Measurements from ENCODE around the gene RPS6KA2.
"Not testable (repeated sequence)": the region's sequence is repeated elsewhere in the genome, so short reads cannot be mapped to it uniquely, and the experiment has no call there.

The RPS6KA2 gene

DNA sequence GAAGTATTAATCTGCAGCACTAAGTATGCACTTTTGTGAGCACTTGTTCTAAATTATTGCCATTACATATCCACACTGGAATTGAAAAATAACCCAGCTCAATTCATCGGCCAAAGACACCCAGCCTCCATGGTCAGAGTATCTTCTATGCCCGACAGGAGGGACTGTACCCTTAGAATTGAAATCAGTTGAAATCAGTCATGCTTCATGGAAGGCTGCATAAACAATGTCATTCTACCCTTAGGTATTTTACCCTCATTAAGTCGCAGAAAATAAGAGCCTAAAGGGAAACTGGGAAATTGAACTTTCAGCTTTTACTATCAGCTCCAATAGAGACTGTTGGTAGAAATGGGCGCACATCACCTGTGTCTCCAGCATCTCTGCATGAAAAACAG is 37.7 kb downstream of the RPS6KA2 start:
- no peak for DNase-seq

- no peak for DNase-seq
Observed at GRCh38 chr6:166588691-166589336, 38.2 kb downstream of the RPS6KA2 start.

DNA sequence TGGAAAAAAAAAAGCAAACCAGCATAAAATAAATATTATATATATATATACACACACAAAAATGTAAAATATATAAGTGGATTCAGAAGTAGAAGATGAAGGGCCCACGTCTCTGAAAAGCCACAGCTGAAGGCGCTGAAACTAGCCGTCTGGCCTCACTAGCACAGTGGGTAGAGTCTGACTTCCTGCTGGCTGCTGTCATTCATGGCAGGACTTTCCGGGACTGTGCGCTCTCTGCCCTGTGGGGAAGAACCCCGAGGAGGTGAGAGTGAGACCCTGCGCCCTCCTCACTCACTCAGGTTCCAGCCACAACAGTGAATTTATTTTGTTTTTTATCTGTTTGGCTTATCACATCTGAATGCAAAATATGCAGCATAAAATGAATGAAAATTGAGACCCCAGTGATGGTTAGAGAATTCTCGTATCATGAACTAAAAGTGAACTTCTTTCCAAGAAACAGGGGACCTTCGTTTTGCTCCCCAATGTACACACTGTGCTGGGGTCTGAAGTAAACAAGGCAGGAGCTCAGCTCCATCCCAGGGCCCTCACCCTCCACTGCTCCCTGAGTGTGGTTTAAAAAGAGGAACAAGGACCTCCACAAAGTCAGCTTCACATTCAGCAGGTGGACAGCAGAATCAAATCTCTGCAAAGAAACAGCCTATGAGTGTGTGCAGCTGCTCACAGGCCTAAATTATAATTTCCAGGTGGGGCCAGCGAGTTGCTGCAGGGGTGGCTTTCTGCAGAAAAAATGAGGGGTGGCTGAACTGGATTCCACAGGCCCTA is 39.2 kb downstream of the RPS6KA2 start:
- DNase-seq, result no peak

DNA sequence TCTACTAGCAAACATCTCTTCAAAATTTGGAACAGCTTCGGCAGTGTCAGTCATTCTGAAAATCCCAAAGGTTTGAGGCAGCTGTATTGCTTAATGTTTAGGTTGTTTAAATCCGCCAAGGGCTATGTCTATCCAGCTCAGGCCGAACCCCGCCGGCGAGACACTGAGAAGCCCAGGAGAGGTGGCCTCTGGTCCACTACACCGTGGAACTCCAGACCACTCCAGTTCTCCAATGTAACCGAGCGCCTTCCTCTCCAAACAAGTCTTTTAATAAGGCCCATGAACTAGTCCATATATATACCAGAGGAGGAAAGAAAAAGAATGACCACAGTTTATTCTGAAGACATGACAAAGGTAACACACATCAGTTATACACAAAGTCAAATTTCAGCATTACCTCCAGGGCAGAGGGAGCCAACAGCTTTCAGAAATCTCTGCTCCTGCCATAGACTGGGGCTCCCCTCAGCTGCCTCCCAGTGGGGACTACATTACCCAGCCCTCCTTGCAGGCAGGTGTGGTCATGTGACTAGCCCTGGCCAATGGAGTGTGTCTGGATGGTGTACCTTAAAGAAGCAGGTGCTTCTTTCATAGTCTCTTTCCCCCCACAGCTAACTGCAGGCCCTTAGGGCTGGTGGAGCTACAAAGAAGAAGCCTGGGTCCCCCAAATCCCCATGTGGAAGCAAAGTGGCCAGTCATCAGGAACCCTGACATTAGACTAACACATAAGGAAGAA is 40.5 kb downstream of the RPS6KA2 start, which contains the start of gene RAMACL:
RAMACL (minus strand) TSS at position 255 of the 733 bp plus-strand sequence; CDS start at position 54, 201 bp downstream.
- peak in 1 of 2 experiments; percentile 19 for DNase-seq

DNA sequence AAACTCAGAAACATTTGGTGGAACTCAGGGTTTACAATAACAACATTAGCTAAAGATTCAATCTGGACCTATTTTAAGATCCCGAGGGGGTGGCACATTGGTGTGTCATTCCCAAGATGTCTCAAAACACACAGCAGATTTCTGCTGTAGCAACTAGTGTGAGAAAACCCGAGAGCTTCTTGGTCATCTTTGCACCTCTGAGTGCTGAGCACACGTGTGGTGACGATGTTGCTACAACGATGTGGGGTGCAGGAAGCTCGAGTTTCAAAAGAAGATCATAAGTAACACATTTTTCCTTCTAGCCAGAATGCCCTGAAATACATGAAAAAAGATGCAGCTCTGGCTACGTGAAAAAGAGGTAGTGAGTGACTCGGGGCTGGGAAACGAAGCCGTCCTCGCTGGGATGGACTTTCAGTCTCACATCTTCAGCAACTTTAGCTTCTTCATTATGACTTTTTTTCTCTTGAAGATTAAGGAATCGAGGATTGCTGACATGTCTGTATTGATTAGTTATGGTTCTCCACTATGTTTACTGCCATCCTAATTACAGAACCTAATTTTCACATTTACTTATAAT is 42.1 kb downstream of the RPS6KA2 start:
- no peak for DNase-seq

DNA sequence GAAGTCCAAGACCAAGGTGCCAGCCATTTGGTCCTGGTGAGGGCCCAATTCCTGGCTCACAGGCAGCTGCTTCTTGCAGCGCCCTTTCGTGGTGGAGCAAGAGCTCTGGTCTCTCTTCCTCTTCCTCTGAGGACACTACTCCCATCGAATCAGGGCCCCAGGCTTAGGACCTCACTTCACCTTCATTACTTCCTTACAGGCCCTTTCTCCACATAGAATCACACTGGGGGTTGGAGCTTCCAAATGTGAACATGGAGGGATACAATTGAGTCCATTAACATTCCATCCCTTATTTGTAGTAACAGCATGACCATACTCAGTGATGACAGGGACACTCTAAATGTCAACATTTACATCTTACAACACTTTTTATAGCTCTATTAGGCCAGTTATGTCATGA is 42.9 kb downstream of the RPS6KA2 start:
- no peak for DNase-seq

DNA sequence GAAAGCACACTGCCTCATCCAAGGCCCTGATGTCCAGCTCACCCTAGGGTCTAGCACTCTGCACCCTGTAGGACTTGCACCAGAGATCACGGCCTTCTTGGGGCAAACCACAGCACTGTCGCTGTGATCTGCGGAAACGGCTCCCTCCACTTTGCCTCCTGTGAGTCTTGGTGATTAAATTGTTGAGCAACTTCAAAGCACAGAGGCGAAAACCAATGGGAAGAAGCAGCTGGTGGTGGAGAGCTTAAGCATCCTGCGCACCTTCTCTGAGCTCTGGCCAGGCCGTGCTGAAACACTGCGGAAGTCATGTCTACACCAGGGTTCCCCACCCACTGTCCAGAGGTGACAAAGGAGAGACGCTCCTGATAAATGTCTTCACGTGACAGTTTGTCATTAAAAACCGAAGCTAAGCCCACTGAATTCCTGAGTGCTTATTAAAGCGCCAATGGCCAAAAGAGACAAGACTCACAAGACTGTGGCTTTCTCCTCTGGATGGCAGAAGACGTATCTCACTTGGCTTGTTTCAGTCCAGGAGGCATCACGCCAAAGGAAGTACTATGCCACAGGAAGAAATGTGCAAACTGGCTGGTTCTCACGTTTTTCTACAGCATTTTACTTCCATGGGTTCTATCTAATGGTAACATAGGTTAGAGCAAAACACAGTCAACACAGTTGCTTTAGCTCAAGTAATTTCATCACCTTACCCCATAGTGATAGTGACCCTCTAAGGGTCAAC is 43.7 kb downstream of the RPS6KA2 start:
- no peak for DNase-seq

DNA sequence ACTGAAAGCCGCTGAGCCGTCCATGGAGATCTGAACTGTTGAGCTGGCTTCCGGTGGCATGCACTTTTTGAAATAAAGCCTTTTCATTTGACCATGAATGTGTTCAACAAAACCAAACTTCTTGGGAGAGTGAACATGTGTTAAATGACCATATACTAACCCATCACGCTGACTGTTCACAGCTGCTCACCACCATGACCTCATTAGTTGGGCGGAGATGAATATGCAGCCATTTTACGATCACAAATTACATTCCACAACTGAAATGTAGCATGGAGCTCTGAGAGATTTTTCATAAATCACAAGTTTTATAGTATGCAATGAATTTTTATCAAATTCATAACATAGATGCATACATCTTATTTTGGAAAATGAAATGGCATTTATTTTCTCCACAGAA is 44.8 kb downstream of the RPS6KA2 start:
- DNase-seq, result no peak

GRCh38 chr6:166581801-166582200 is 45.2 kb downstream of the RPS6KA2 start:
- DNase-seq, result not testable (repeated sequence)

DNA sequence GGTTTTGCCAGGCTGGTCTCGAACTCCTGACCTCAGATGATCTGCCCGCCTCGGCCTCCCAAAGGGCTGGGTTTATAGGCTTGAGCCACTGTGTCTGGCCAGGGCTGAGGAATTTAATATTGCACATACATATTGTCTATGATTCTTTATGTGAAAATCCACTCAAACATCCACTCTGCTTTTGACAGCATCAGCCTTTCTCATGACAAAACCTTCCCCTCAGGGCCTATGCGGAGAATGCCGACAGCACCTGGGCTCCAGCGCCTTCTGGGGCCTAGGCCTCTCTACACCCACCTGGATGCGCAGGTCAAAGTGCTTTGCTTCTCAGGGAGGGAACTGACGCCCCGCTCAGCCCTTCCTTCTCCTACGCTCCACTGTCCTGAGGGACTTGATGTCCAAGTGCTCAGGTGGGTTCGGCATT is 46.0 kb downstream of the RPS6KA2 start:
- DNase-seq, result no peak

GRCh38 chr6:166580076-166581050 is 46.7 kb downstream of the RPS6KA2 start:
- no peak for DNase-seq

DNA sequence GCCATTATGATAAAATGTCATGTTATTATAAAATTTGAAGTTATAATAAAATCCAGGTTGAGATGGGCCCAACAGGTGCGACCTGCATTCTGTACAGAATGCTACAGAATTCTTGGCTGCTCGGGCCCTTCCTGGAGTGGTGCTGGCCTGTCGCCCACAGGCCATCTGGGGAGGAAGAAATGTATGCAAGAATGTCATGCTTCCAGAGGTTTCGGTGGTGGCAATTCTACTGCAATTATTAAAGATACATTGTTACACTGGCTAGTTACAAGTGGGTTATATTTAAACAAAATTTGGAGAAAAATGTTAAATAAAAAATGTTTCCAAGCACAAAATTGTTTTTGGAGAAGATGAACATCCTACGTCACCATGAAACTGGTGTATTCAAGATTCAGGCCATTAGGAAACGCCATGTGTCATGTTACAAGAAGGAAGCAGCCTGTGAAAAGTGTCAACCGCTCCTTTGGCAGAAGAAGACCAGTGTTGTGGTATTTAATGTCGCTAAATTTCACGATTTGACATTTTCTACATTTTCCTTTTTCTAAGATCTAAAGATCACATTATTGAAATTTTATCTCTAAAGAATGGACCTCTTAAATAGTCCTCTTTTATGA is 47.7 kb downstream of the RPS6KA2 start:
- no peak for DNase-seq

GRCh38 chr6:166578536-166579236 is 48.4 kb downstream of the RPS6KA2 start:
- DNase-seq, result no peak

- no peak for DNase-seq
Observed at GRCh38 chr6:166575205-166575604, 51.8 kb downstream of the RPS6KA2 start.

- DNase-seq, result no peak
Observed at GRCh38 chr6:166573511-166574216, 53.4 kb downstream of the RPS6KA2 start.

DNA sequence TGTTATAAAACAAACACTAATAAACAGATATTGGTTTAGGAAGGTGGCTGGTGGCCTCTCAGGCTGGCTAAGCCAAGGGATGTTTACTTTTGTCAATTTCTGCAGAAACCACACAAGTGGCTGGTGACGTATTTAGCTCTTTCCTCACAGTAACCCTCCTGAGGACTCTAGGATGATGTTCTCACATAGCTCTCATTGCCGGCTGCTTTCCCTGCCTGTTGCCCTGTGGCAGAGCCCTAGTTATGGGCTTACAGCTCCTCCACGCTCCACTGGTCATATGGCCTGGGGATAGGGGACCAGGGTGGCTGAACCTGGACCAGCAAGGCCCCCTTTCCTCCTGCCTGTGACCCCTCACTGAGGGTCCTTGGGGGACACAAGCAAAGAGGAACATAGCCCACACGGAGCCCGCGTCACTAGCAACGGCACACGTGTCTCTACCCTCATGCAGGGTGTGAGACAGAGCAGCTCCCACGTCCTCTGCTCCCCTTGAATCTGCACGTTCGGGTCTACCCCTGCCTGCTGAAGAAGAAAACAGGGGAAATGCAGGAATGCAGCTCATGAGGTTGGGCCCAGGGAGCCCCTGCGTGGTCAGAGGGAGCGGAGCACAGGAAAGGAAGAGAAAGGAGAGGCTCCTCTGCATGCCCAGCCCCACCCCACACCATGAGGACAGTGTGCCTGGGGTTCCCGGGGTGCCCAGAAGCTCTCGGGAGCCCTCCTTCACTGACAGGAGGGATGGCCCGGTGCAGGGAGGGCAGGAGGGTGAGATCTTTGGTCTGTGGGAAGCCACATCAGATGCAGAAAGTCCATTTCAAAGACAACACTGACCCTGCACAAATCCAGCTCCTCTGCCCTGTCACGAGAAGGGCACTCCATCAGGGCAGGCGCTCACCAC is 54.4 kb downstream of the RPS6KA2 start:
- DNase-seq, result no peak

DNA sequence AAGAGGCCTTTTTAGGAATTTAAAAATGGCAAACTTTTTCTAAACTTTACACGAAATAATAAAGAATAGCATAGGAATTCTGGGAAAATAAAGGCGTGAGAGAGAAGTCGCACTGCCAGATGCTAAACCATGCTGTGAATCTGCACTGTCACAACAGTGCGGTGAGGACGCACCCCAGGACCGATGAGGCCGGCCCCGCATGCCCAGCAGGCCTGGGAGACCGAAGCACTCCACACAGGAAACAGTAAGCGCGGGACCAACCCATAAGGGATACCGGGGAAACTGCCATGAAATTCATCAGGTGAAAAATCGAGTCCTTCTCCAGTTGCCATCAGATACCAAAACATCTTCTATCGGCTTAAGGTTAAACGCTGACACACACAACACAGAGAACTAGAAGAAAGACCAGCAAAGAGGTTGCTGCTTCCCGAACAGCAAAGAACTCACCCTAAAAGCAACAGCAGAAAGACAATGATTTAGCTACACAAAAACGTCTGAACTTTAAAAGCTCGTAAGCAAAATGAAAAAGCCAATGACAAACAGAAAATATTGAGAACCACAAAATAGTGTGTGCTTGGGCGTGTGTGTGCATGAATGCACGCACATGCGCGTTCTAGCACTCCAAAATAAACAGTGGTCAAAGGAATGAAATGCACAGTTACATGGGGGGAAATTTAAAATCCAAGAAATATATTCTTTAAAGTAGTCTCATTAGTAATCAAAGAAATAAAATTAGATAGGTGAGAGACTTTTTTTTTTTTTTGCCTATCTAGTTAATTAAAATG is 55.9 kb downstream of the RPS6KA2 start:
- no peak for DNase-seq

- no peak for DNase-seq
Observed at GRCh38 chr6:166569206-166569605, 57.8 kb downstream of the RPS6KA2 start.

All from activated CD4-positive, alpha-beta T cell treated with anti-CD3 and anti-CD28 coated beads, Interleukin-2, amount 50 U/mL, for 4 hours (primary cell).